HG02870 (cell line): ENCODE measurements around the gene TBC1D24.
"Not testable (repeated sequence)": the region's sequence is repeated elsewhere in the genome, so short reads cannot be mapped to it uniquely, and the experiment has no call there.

Source experiments
- ATAC-seq: cut with Tn5 transposase; IDR thresholded peaks from one replicate; pipeline ENCODE4 v1.9.1; 2021; ENCODE audit warnings: mild to moderate bottlenecking, moderate library complexity; ENCODE audit not compliant: unreplicated experiment

The TBC1D24 gene

DNA sequence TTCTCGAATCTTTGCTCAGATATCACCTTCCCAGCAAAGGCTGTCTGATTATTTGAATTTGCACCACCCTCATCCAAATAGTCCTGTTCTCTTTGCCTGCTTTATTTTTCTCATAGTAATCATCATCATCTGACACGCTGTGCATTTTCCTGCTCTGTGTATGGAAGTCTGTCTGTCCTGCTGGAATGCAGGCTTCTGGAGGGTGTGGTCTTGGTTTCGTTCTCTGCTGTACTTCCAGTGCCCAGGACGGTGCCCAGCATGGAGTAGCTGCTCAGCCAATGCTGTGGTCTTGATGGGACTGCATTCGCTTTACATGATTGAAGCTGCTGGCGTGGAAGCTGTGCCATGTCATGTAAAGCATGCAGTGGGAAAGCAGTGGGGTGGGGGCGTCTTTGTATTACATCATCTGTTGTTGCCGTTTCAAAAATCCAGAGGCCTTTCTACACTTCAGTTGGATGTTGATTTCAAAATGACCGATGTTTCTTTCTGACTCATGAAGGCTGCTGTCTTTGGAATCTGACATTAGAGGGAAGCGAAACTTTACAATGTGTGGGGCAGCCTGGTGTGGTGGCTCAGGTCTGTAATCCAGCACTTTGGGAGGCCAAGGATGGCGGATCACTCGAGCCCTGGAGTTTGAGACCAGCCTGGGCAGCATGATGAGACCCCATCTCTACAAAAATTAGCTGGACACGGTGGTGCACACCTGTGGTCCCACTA is 79.9 kb downstream of the TBC1D24 start:
- not testable (repeated sequence) for ATAC-seq
